H9 (cell line): ENCODE measurements around the gene GSG1L. TPM values are rescaled to one million over a fixed set of nuclear protein-coding genes. Genes with fewer than 3 reads are reported as not detected.

Experiments used
- DNase-seq: peaks from one replicate; pipeline ENCODE4 v3.0.0-alpha.2; 2017
- H2AFZ ChIP-seq: one replicate; pipeline ENCODE4 v1.6.1; 2013; ENCODE audit warnings: mild to moderate bottlenecking, low read length, control low read depth, moderate library complexity
- H2AK5ac ChIP-seq: 2 replicates; pipeline ENCODE4 v1.6.1; 2013; ENCODE audit warnings: low read length, control low read depth, mixed read lengths; ENCODE audit not compliant: insufficient read length
- H2BK120ac ChIP-seq: one replicate; pipeline ENCODE4 v1.6.1; 2013; ENCODE audit warnings: low read depth, mild to moderate bottlenecking, low read length, control low read depth, inconsistent platforms; ENCODE audit not compliant: poor library complexity, severe bottlenecking
- H2BK12ac ChIP-seq: 2 replicates; pipeline ENCODE4 v1.6.1; 2013; ENCODE audit warnings: low read length, control low read depth, mixed read lengths, low read depth; ENCODE audit not compliant: insufficient read length
- H2BK15ac ChIP-seq: 2 replicates; pipeline ENCODE4 v1.6.1; 2013; ENCODE audit warnings: low read depth, low read length, control low read depth
- H2BK20ac ChIP-seq: one replicate; pipeline ENCODE4 v1.6.1; 2013; ENCODE audit warnings: low read depth, mild to moderate bottlenecking, low read length, control low read depth, inconsistent platforms; ENCODE audit not compliant: poor library complexity, severe bottlenecking
- H2BK5ac ChIP-seq: 2 replicates; pipeline ENCODE4 v1.6.1; 2013; ENCODE audit warnings: low read length, control low read depth, mixed read lengths; ENCODE audit not compliant: insufficient read length
- H3K14ac ChIP-seq: 2 replicates; pipeline ENCODE4 v1.6.1; 2013; ENCODE audit warnings: low read length, control low read depth; ENCODE audit not compliant: insufficient read depth
- H3K18ac ChIP-seq: 2 replicates; pipeline ENCODE4 v1.6.1; 2013; ENCODE audit warnings: low read depth, mild to moderate bottlenecking, mixed read lengths, low read length, control low read depth; ENCODE audit not compliant: insufficient read length
- H3K23ac ChIP-seq: 2 replicates; pipeline ENCODE4 v1.6.1; 2013; ENCODE audit warnings: low read length, control low read depth, mixed read lengths, low read depth; ENCODE audit not compliant: insufficient read length
- H3K23me2 ChIP-seq: 2 replicates; pipeline ENCODE4 v1.6.1; 2013; ENCODE audit warnings: low read depth, mild to moderate bottlenecking, mixed read lengths, low read length, control low read depth; ENCODE audit not compliant: insufficient read length, poor library complexity, severe bottlenecking
- H3K27ac ChIP-seq: 2 replicates; pipeline ENCODE4 v1.5.1; 2013; ENCODE audit warnings: low read length, control low read depth, mixed read lengths, low read depth; ENCODE audit not compliant: insufficient read length
- H3K27me3 ChIP-seq: 2 replicates; pipeline ENCODE4 v1.6.1; 2013; ENCODE audit warnings: low read length, control low read depth, inconsistent platforms; ENCODE audit not compliant: insufficient read depth
- H3K4ac ChIP-seq: 2 replicates; pipeline ENCODE4 v1.6.1; 2013; ENCODE audit warnings: low read depth, mild to moderate bottlenecking, control low read depth, inconsistent platforms, low read length, moderate library complexity
- H3K4me1 ChIP-seq: 2 replicates; pipeline ENCODE4 v1.6.1; 2013; ENCODE audit warnings: low read length, control low read depth, inconsistent platforms; ENCODE audit not compliant: insufficient read depth
- H3K4me2 ChIP-seq: 2 replicates; pipeline ENCODE4 v1.6.1; 2013; ENCODE audit warnings: low read length, control low read depth, mixed read lengths; ENCODE audit not compliant: insufficient read length, insufficient read depth
- H3K56ac ChIP-seq: 2 replicates; pipeline ENCODE4 v1.6.1; 2013; ENCODE audit warnings: low read depth, mild to moderate bottlenecking, mixed read lengths, low read length, control low read depth; ENCODE audit not compliant: insufficient read length
- H3K79me1 ChIP-seq: 2 replicates; pipeline ENCODE4 v1.6.1; 2013; ENCODE audit warnings: low read depth, mild to moderate bottlenecking, moderate library complexity, low read length, control low read depth, inconsistent platforms; ENCODE audit not compliant: insufficient read depth, poor library complexity, severe bottlenecking
- H3K79me2 ChIP-seq: 2 replicates; pipeline ENCODE4 v1.6.1; 2013; ENCODE audit warnings: low read length, control low read depth, inconsistent platforms; ENCODE audit not compliant: insufficient read depth
- H3K9ac ChIP-seq: 2 replicates; pipeline ENCODE4 v1.6.1; 2013; ENCODE audit warnings: low read length, control low read depth, mixed read lengths; ENCODE audit not compliant: insufficient read length; ENCODE audit errors: extremely low read depth
- H3K9me3 ChIP-seq: one replicate; pipeline ENCODE4 v1.6.1; 2013; ENCODE audit warnings: low read depth, low read length, inconsistent platforms; ENCODE audit not compliant: control insufficient read depth
- H3T11ph ChIP-seq: one replicate; pipeline ENCODE4 v1.6.1; 2013; ENCODE audit warnings: mild to moderate bottlenecking, low read length, control low read depth, inconsistent platforms
- H4K20me1 ChIP-seq: one replicate; pipeline ENCODE4 v1.6.1; 2013; ENCODE audit not compliant: control insufficient read depth, insufficient read length, insufficient read depth
- H4K5ac ChIP-seq: 2 replicates; pipeline ENCODE4 v1.6.1; 2013; ENCODE audit warnings: low read depth, mild to moderate bottlenecking, mixed read lengths, low read length, control low read depth; ENCODE audit not compliant: insufficient read length
- H4K8ac ChIP-seq: replicated peaks from 2 replicates; pipeline ENCODE4 v1.6.1; 2013; ENCODE audit warnings: low read length, control low read depth, mixed read lengths, low read depth; ENCODE audit not compliant: insufficient read length
- H4K91ac ChIP-seq: 2 replicates; pipeline ENCODE4 v1.6.1; 2013; ENCODE audit warnings: low read depth, mild to moderate bottlenecking, moderate library complexity, mixed read lengths, low read length, control low read depth; ENCODE audit not compliant: insufficient read length
- H3K27ac Mint-ChIP-seq, 3 experiments: 2 replicates in 2 of 3; 3 replicates in 1 of 3; pipeline ENCODE4 v1.8.0; 2020 to 2021; ENCODE audit warnings: mixed read lengths in 3 of 3, mild to moderate bottlenecking in 1 of 3, moderate library complexity in 1 of 3
- H3K27me3 Mint-ChIP-seq: 2 replicates; pipeline ENCODE4 v1.8.0; 2021; ENCODE audit warnings: low read depth, mild to moderate bottlenecking, moderate library complexity, mixed read lengths
- H3K36me3 Mint-ChIP-seq, 3 experiments: 2 replicates in 2 of 3; 3 replicates in 1 of 3; pipeline ENCODE4 v1.8.0; 2020 to 2021; ENCODE audit warnings: low read depth in 3 of 3, mixed read lengths in 3 of 3; ENCODE audit not compliant: insufficient read depth in 1 of 3
- H3K4me1 Mint-ChIP-seq, 2 experiments: 2 replicates each; pipeline ENCODE4 v1.8.0; 2020; ENCODE audit warnings: mixed read lengths in 2 of 2
- H3K4me3 Mint-ChIP-seq, 2 experiments: 2 replicates in 1 of 2; 3 replicates in 1 of 2; pipeline ENCODE4 v1.8.0; 2020 to 2021; ENCODE audit warnings: mild to moderate bottlenecking in 2 of 2, mixed read lengths in 2 of 2, moderate library complexity in 1 of 2
- H3K9me3 Mint-ChIP-seq, 2 experiments: 2 replicates in 1 of 2; 3 replicates in 1 of 2; pipeline ENCODE4 v1.8.0; 2020; ENCODE audit warnings: mild to moderate bottlenecking in 2 of 2, mixed read lengths in 2 of 2, moderate library complexity in 1 of 2
- CTCF ChIP-seq: fragments of 200-600 bp; sonication (generic); conservative IDR thresholded peaks from 3 replicates; pipeline ENCODE4 v1.8.0; 2021; ENCODE audit warnings: antibody characterized with exemption, mild to moderate bottlenecking
- WGBS: extraction: QIAGEN DNeasy Blood & Tissue Kit; methylation state at CpG from one replicate; pipeline ENCODE4 v1.1.7; 2013; ENCODE audit warnings: missing lambda C conversion rate, low lambda C conversion rate, mixed read lengths; ENCODE audit not compliant: insufficient read length; ENCODE audit errors: extremely low coverage; 5-methylcytosine and 5-hydroxymethylcytosine counted together
- total RNA-seq: library from RNA; stranded (reverse); gene quantifications from 2 replicates; pipeline ENCODE4 v1.2.1, GENCODE V29; 2021

GSG1L gene
- total RNA-seq, 1 experiment from 2014 or later, result 0.35 TPM

GRCh38 chr16:28039493-28039892, 24.0 kb downstream of the GSG1L start:
- Histone ChIP-seq H4K5ac (no peak overlapping the region), H3K4me1 (no peaks in the 10 kb centered on the region; the same call in 1 of the 2 replicates), H4K8ac (no peak overlapping the region), H3K23ac (no peak overlapping the region), H2BK12ac (no peak overlapping the region), H3K56ac (no peak overlapping the region), H2AK5ac (no peak overlapping the region), H3K14ac (no peak overlapping the region), H3K4ac (no peak overlapping the region), H3K27ac (no peak overlapping the region), H4K91ac (no peak overlapping the region), H3K23me2 (no peaks in the 10 kb centered on the region), H2BK20ac (no peak overlapping the region), H3K79me1 (no peaks in the 10 kb centered on the region), H3T11ph (no peak overlapping the region), H3K27me3 (no peaks in the 10 kb centered on the region), H3K9me3 (no peaks in the 10 kb centered on the region), H2BK15ac (no peak overlapping the region), H2AFZ (no peak overlapping the region), H2BK120ac (no peak overlapping the region), H4K20me1 (no peaks in the 10 kb centered on the region), H3K9ac (no peak overlapping the region), H3K79me2 (no peaks in the 10 kb centered on the region), H3K4me2 (no peak overlapping the region), H2BK5ac (no peak overlapping the region), H3K18ac (no peak overlapping the region)
- TF ChIP-seq CTCF, result no peak
- Mint-ChIP-seq H3K27ac (no peak overlapping the region), H3K4me1 (peaks cover 5 to 6% of the 10 kb centered on the region in 2 experiments; a peak in 3 of 4 replicates), H3K9me3 (no peaks in the 10 kb centered on the region), H3K36me3 (no peaks in the 10 kb centered on the region), H3K27me3 (peaks cover 4% of the 10 kb centered on the region), H3K4me3 (no peak overlapping the region)
- DNase-seq, result no peak
- no CpG with 5 or more reads among the region's 10 CpGs for WGBS
